H1 (cell line): ENCODE results near the gene CD44. TPM values are rescaled to one million over a fixed set of nuclear protein-coding genes. Genes with fewer than 3 reads are reported as not detected.

ENCODE experiments used
- CTCF ChIA-PET: fragments of 300-600 bp; sonication (Branson Sonifier 250); formaldehyde crosslinking; loops from one replicate; lab custom pipeline; 2021; ENCODE audit not compliant: partially characterized antibody; lab: Charles Lee
- POLR2A ChIA-PET: fragments of 300-600 bp; sonication (Branson Sonifier 250); formaldehyde crosslinking; loops from one replicate; lab custom pipeline; 2021; ENCODE audit warnings: inconsistent platforms; ENCODE audit not compliant: partially characterized antibody; lab: Charles Lee
- DNase-seq, 2 experiments: peaks; one replicate each; pipeline versions ENCODE4 v3.0.0 to v3.0.0-alpha.2; 2010 to 2022; ENCODE audit warnings: low spot score in 2 of 2, low read depth in 1 of 2, mixed read lengths in 1 of 2
- FAIRE-seq: peaks from 2 replicates; lab custom pipeline; 2011; peaks lifted over from hg19 to GRCh38; lab: Jason Lieb, UNC
- H2AFZ ChIP-seq: 2 replicates; pipeline ENCODE4 v1.8.1; 2012; ENCODE audit warnings: low read length, inconsistent platforms
- H2AK5ac ChIP-seq: 2 replicates; pipeline ENCODE4 v1.6.1; 2013; ENCODE audit warnings: low read depth, low read length
- H2BK120ac ChIP-seq: replicated peaks from 2 replicates; pipeline ENCODE3; 2013; ENCODE audit warnings: low read depth, low read length, inconsistent platforms
- H2BK12ac ChIP-seq: 2 replicates; pipeline ENCODE4 v1.6.1; 2013; ENCODE audit warnings: low read depth, low read length
- H2BK15ac ChIP-seq: 2 replicates; pipeline ENCODE4 v1.6.1; 2013; ENCODE audit warnings: low read length
- H2BK20ac ChIP-seq: 2 replicates; pipeline ENCODE4 v1.6.1; 2013; ENCODE audit warnings: low read length
- H2BK5ac ChIP-seq: 2 replicates; pipeline ENCODE4 v1.6.1; 2013; ENCODE audit warnings: low read depth, low read length
- H3K14ac ChIP-seq: 2 replicates; pipeline ENCODE4 v1.6.1; 2013; ENCODE audit warnings: inconsistent platforms; ENCODE audit not compliant: insufficient read length
- H3K18ac ChIP-seq: 2 replicates; pipeline ENCODE4 v1.6.1; 2013; ENCODE audit warnings: low read length; ENCODE audit errors: extremely low read depth
- H3K23ac ChIP-seq: 2 replicates; pipeline ENCODE4 v1.6.1; 2013; ENCODE audit warnings: inconsistent platforms; ENCODE audit not compliant: insufficient read length
- H3K23me2 ChIP-seq: 2 replicates; pipeline ENCODE4 v1.6.1; 2013; ENCODE audit warnings: low read depth, low read length
- H3K27ac ChIP-seq: 2 replicates; pipeline ENCODE4 v1.6.1; 2011; ENCODE audit warnings: low read depth, low read length, inconsistent platforms
- H3K27me3 ChIP-seq, 4 experiments: replicated peaks in 1 of 4; 1 replicate in 1 of 4; 2 replicates in 3 of 4; pipeline versions ENCODE4 v1.6.1 to v1.8.1; 2011 to 2013; ENCODE audit warnings: low read length in 3 of 4, mild to moderate bottlenecking in 3 of 4, inconsistent platforms in 2 of 4, mixed read lengths in 2 of 4, moderate library complexity in 1 of 4; ENCODE audit not compliant: control insufficient read depth in 3 of 4, insufficient read depth in 3 of 4; ENCODE audit errors: extremely low read depth in 1 of 4
- H3K36me3 ChIP-seq, 4 experiments: 2 replicates each; pipeline versions ENCODE4 v1.6.1 to v1.8.1; 2011 to 2013; ENCODE audit warnings: mild to moderate bottlenecking in 4 of 4, low read length in 3 of 4, moderate library complexity in 2 of 4, control low read depth in 1 of 4, inconsistent platforms in 1 of 4; ENCODE audit not compliant: insufficient read depth in 4 of 4, control insufficient read depth in 2 of 4
- H3K4ac ChIP-seq: replicated peaks from 2 replicates; pipeline ENCODE3; 2013; ENCODE audit warnings: low read length, low read depth, mixed read lengths, inconsistent platforms; ENCODE audit not compliant: insufficient read length
- H3K4me1 ChIP-seq, 4 experiments: replicated peaks in 1 of 4; 1 replicate in 1 of 4; 2 replicates in 3 of 4; pipeline versions ENCODE4 v1.6.1 to v1.8.1; 2011 to 2013; ENCODE audit warnings: low read length in 3 of 4, inconsistent platforms in 2 of 4, mixed read lengths in 1 of 4; ENCODE audit not compliant: insufficient read depth in 4 of 4, control insufficient read depth in 3 of 4
- H3K4me2 ChIP-seq, 2 experiments: 2 replicates each; pipeline versions ENCODE4 v1.6.1 to v1.8.1; 2011 to 2013; ENCODE audit warnings: low read depth in 2 of 2, low read length in 2 of 2, control low read depth in 1 of 2, inconsistent platforms in 1 of 2, mild to moderate bottlenecking in 1 of 2; ENCODE audit not compliant: insufficient read depth in 1 of 2
- H3K4me3 ChIP-seq, 4 experiments: fragments of 200-600, 300-600 bp in 1 of 4; sonication (generic), shearing (Covaris generic), sonication (Bioruptor Twin) in 1 of 4; 2 replicates each; pipeline versions ENCODE4 v1.5.1 to v1.8.1; 2011 to 2016; ENCODE audit warnings: low read length in 4 of 4, low read depth in 3 of 4, control low read depth in 2 of 4, inconsistent platforms in 2 of 4, mild to moderate bottlenecking in 2 of 4, mixed read lengths in 1 of 4, moderate library complexity in 1 of 4; ENCODE audit not compliant: insufficient read depth in 2 of 4; ENCODE audit errors: extremely low read depth in 1 of 4
- H3K56ac ChIP-seq: replicated peaks from 2 replicates; pipeline ENCODE3; 2013; ENCODE audit warnings: low read depth, mild to moderate bottlenecking, mixed read lengths, low read length, inconsistent platforms; ENCODE audit not compliant: insufficient read length
- H3K79me1 ChIP-seq: 2 replicates; pipeline ENCODE4 v1.6.1; 2013; ENCODE audit warnings: low read depth, low read length, control low read depth
- H3K79me2 ChIP-seq, 2 experiments: 2 replicates each; pipeline versions ENCODE4 v1.6.1 to v1.8.1; 2012 to 2013; ENCODE audit warnings: low read length in 2 of 2, mild to moderate bottlenecking in 2 of 2, inconsistent platforms in 1 of 2; ENCODE audit not compliant: insufficient read depth in 2 of 2, control insufficient read depth in 1 of 2
- H3K9ac ChIP-seq, 4 experiments: replicated peaks in 1 of 4; 1 replicate in 1 of 4; 2 replicates in 3 of 4; pipeline versions ENCODE4 v1.6.1 to v1.8.1; 2011 to 2013; ENCODE audit warnings: low read depth in 3 of 4, low read length in 3 of 4, control low read depth in 2 of 4, mild to moderate bottlenecking in 2 of 4, moderate library complexity in 2 of 4, inconsistent platforms in 1 of 4; ENCODE audit errors: extremely low read depth in 1 of 4
- H3K9me3 ChIP-seq, 2 experiments: 2 replicates each; pipeline versions ENCODE4 v1.6.1 to v1.8.1; 2012 to 2013; ENCODE audit warnings: mild to moderate bottlenecking in 2 of 2, moderate library complexity in 2 of 2, control low read depth in 1 of 2, inconsistent platforms in 1 of 2, low read depth in 1 of 2, low read length in 1 of 2, mixed read lengths in 1 of 2; ENCODE audit not compliant: insufficient read depth in 2 of 2
- H4K20me1 ChIP-seq, 2 experiments: replicated peaks in 1 of 2; 2 replicates each; pipeline versions ENCODE3 to v1.8.1; 2011 to 2013; ENCODE audit warnings: inconsistent platforms in 2 of 2, low read length in 2 of 2, mild to moderate bottlenecking in 1 of 2; ENCODE audit not compliant: insufficient read depth in 2 of 2, control insufficient read depth in 1 of 2
- H4K5ac ChIP-seq: 2 replicates; pipeline ENCODE4 v1.6.1; 2013; ENCODE audit warnings: low read length, low read depth, mixed read lengths, inconsistent platforms; ENCODE audit not compliant: insufficient read length
- H4K8ac ChIP-seq: 2 replicates; pipeline ENCODE4 v1.8.0; 2013; ENCODE audit warnings: mild to moderate bottlenecking, moderate library complexity, low read length, inconsistent platforms; ENCODE audit not compliant: insufficient read depth; ENCODE audit errors: extremely low read depth
- H4K91ac ChIP-seq: replicated peaks from 2 replicates; pipeline ENCODE3; 2013; ENCODE audit warnings: low read length, mixed read lengths, inconsistent platforms; ENCODE audit not compliant: insufficient read length
- CBX5 ChIP-seq: fragments of 300-800, 300-1000 bp; sonication (generic); IDR thresholded peaks from 2 replicates; pipeline ENCODE4 v1.7.1; 2016; ENCODE audit warnings: antibody characterized with exemption, low read length, low read depth
- GABPA ChIP-seq: IDR thresholded peaks from 2 replicates; pipeline ENCODE4 v1.6.1; 2011; ENCODE audit warnings: mild to moderate bottlenecking, low read length, moderate library complexity, borderline replicate concordance; ENCODE audit not compliant: insufficient read depth
- RAD21 ChIP-seq, 2 experiments: IDR thresholded peaks in 1 of 2; conservative IDR thresholded peaks in 1 of 2; 2 replicates each; pipeline ENCODE4 v1.6.1; 2011; ENCODE audit warnings: low read depth in 2 of 2, low read length in 2 of 2, improper control_type of control experiment in 1 of 2, inconsistent platforms in 1 of 2, mild to moderate bottlenecking in 1 of 2, moderate library complexity in 1 of 2
- SIN3A ChIP-seq, 2 experiments: IDR thresholded peaks in 1 of 2; conservative IDR thresholded peaks in 1 of 2; 2 replicates each; pipeline ENCODE4 v1.6.1; 2011 to 2012; ENCODE audit warnings: low read length in 2 of 2, improper control_type of control experiment in 1 of 2, low read depth in 1 of 2, mild to moderate bottlenecking in 1 of 2
- SP1 ChIP-seq: IDR thresholded peaks from 2 replicates; pipeline ENCODE4 v1.6.1; 2011; ENCODE audit warnings: low read depth, low read length
- SRF ChIP-seq: IDR thresholded peaks from 2 replicates; pipeline ENCODE4 v1.6.1; 2011; ENCODE audit warnings: mild to moderate bottlenecking, low read depth, low read length, moderate library complexity
- TAF1 ChIP-seq: IDR thresholded peaks from 2 replicates; pipeline ENCODE4 v1.6.1; 2011; ENCODE audit warnings: mild to moderate bottlenecking, low read depth, low read length
- TAF7 ChIP-seq: optimal IDR thresholded peaks from 2 replicates; pipeline ENCODE3; 2011; ENCODE audit warnings: low read depth, mild to moderate bottlenecking, inconsistent platforms, low read length, moderate library complexity, borderline replicate concordance
- TEAD4 ChIP-seq: IDR thresholded peaks from 2 replicates; pipeline ENCODE4 v1.6.1; 2012; ENCODE audit warnings: low read depth, low read length, inconsistent platforms, mixed read lengths
- WGBS, 2 experiments: shearing (Covaris generic) in 1 of 2; methylation state at CpG; one replicate each; pipeline versions ENCODE4 v1.1.6 to v1.1.7; 2013 to 2015; ENCODE audit warnings: low lambda C conversion rate in 2 of 2, mixed read lengths in 2 of 2, inconsistent platforms in 1 of 2, low coverage in 1 of 2, missing lambda C conversion rate in 1 of 2; ENCODE audit not compliant: insufficient replicate concordance in 2 of 2, insufficient coverage in 1 of 2, insufficient read length in 1 of 2; ENCODE audit errors: extremely low coverage in 1 of 2, missing lambda C conversion rate in 1 of 2; 5-methylcytosine and 5-hydroxymethylcytosine counted together
- polyA plus RNA-seq, 7 experiments: library from polyadenylated mRNA; depleted of rRNA in 3 of 7; stranded (reverse) in 5 of 7; unstranded in 2 of 7; fragments of >200 nt in 5 of 7; fragments of 200-250 nt in 2 of 7; gene quantifications; 1 replicate in 5 of 7; 2 replicates in 1 of 7; 4 replicates in 1 of 7; pipeline versions ENCODE4 v1.2.1 to v1.2.3, GENCODE V29; 2011 to 2013; ENCODE audit warnings: missing spikeins in 2 of 7, mixed read lengths in 2 of 7
- total RNA-seq: library from RNA; stranded (reverse); fragmentation: NEBNext Ultra II Directional; extraction: Animal tissue kit (Norgen Biotek cat#: 25700); gene quantifications from 2 replicates; pipeline ENCODE4 v1.2.1, GENCODE V29; 2021

Gene CD44
- total and polyA plus RNA-seq, 2 of the 8 experiments (the other 6 are each of a cell fraction or from before 2014, with no cell fraction given): 11.8 to 13.7 TPM

GRCh38 chr11:35242412-35243242 is 103.7 kb downstream of the CD44 start:
- Histone ChIP-seq H4K91ac (no peak overlapping the region), H3K36me3 (no peaks in the 10 kb centered on the region), H3K4ac (no peak overlapping the region), H2BK5ac (no peak overlapping the region), H2AK5ac (no peak overlapping the region), H3K27me3 (no peaks in the 10 kb centered on the region; a peak in 2 of 7 replicates), H4K20me1 (no peaks in the 10 kb centered on the region), H3K4me2 (no peak overlapping the region), H3K56ac (no peak overlapping the region), H3K27ac (no peak overlapping the region), H3K23me2 (no peaks in the 10 kb centered on the region), H3K4me3 (no peak overlapping the region), H2BK15ac (no peak overlapping the region), H3K23ac (no peak overlapping the region), H3K14ac (no peak overlapping the region), H2BK12ac (no peak overlapping the region), H3K79me1 (no peaks in the 10 kb centered on the region), H3K79me2 (no peaks in the 10 kb centered on the region), H3K9ac (no peak overlapping the region), H3K4me1 (peaks cover 0 to 2% (median 2%) of the 10 kb centered on the region in 4 experiments; a peak in 4 of 7 replicates), H3K18ac (no peak overlapping the region), H2BK20ac (no peak overlapping the region), H3K9me3 (no peaks in the 10 kb centered on the region), H4K8ac (no peak overlapping the region), H2BK120ac (no peak overlapping the region), H2AFZ (no peak overlapping the region), H4K5ac (no peak overlapping the region)
- DNase-seq (no peak), FAIRE-seq (no peak)
- POLR2A ChIA-PET: no interaction called here
- WGBS, 2 experiments: 95% methylated on average over 3 of the region's 3 CpGs; no CpG with 5 or more reads in 1 of the 2 experiments
- CTCF ChIA-PET: interaction anchor here (0.6 to 1.6 kb wide), 2 partner anchors 91 to 149 kb away, joined by 3 to 4 read pairs; no protein-coding TSS in a partner anchor
- TF ChIP-seq SRF: no peak
- TF ChIP-seq TEAD4: no peak
- TF ChIP-seq SIN3A (conservative IDR thresholded peaks at IDR 0.05 in 1 of 2, IDR thresholded peaks at IDR 0.05 in 1 of 2; ENCODE audit: low read depth in 1 of 2, low read length in 2 of 2): no peak
- TF ChIP-seq RAD21 (IDR thresholded peaks at IDR 0.05 in 1 of 2, conservative IDR thresholded peaks at IDR 0.05 in 1 of 2; ENCODE audit: low read depth in 2 of 2, low read length in 2 of 2): no peak
- TF ChIP-seq GABPA: no peak
- TF ChIP-seq CBX5: no peak
- no peak for TF ChIP-seq TAF1
- TF ChIP-seq TAF7: no peak
- TF ChIP-seq SP1: no peak
